Activated T-helper 9 cell treated with anti-CD3 and anti-CD28 coated beads, Interleukin-2, amount 50 U/mL, for 16 hours (primary cell): Measurements from ENCODE around the gene HHAT.

Experiments
- DNase-seq: peaks from one replicate; pipeline ENCODE4 v3.0.0-alpha.2; 2020; ENCODE audit warnings: low read depth

The HHAT gene

DNA sequence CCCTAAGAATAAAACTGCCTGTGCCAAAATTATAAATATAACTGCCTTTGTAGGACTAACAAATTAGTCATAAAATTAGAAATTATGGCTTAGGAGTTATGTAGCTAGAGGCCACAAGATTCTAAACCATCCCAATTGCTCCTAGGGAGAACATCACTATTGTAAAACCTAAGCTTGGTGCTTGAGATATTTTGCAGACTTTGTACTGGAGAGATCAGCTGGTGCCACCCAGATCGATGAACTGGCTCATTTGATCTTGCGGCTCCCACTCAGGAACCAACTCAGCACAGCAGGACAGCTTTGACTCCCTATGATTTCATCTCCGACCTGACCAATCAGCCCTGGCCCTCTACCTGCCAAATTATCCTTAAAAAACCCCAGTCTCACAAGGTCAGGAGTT is 30.6 kb downstream of the HHAT start:
- DNase-seq: no peak

DNA sequence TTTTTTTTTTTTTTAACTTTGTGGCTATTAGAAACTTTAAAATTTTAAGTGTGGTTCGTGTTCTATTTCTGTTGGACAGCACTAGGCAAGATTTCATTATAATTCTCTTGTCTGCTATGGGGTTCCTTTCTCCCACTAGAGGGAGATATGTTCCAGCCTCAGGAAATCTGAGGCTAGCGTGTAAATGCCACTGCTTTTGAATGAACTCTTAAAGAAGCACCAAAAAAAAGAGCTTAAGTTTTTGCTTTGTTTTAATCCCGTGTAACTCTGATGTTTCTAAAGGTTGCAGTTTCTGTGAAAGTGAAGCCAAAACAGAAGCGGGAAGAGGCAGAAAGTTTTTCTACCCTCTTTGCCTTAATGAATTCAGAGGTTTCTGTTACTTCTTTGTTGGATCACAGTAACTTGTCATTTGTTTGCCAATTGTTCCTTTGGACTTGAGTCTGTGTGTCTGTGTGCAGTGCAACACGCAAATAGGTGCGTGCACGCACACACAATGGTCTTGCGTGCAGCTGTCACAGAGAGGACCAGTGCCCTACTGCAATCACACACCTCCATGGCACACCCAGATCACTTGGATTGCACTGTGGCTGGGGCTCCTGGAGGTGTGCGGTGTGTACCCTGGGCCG is 32.3 kb downstream of the HHAT start:
- DNase-seq: no peak

DNA sequence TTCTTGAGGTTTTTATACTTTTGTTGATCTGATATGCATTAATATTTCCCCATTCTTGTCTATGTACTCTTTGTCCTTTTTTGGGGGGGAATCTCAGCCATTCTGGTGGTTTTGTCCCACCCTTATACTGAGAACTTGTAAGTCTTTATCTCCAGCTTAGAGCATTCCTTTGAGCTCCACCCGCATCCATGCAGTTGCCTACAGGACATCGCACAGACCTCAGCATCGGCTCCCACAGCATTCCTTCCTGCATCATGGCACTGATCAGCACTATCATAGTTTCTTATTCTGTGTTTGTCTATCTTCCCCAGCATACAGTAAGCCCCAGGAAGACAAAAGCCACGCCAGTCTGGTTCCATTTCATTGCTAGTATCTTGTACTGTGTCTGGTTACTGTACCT is 33.0 kb downstream of the HHAT start:
- DNase-seq: no peak

DNA sequence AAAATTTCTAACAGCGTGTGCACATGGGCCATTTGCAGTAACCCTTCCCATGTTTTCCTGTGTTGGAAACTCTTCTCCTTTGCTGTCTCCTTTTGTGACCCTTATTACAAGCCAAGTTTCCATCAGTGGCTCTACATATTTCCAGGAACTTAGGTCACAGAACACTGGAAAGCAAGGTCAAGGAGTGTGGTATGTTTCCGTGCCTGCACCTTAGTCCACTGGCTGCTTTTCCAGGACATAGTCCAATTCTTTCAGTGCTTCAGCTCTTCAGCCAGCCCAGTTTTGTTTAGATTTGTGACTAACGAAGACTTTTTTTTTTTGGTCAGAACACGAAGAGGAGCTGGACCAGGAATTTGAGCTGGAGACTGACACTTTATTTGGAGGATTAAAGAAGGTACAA is 33.8 kb downstream of the HHAT start:
- DNase-seq: no peak

DNA sequence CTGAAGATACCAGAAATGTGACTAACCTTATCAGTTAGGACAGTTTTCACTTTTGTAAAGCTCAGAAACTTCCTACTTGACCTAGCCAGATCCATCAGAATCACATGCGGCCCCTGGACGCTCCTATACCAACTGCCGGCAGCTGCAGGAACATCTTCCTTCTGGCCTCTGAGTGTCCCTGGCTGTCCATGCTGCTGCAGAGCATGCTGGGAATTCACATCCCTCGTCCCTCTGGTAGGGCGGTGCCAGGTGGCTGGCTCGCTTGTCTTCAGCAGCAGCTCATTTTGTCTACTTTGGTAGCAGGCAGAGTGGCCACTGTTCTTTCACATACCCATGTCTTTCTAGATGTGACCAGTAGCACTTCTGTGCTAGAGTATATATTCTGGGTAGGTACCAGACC is 34.4 kb downstream of the HHAT start:
- no peak for DNase-seq

DNA sequence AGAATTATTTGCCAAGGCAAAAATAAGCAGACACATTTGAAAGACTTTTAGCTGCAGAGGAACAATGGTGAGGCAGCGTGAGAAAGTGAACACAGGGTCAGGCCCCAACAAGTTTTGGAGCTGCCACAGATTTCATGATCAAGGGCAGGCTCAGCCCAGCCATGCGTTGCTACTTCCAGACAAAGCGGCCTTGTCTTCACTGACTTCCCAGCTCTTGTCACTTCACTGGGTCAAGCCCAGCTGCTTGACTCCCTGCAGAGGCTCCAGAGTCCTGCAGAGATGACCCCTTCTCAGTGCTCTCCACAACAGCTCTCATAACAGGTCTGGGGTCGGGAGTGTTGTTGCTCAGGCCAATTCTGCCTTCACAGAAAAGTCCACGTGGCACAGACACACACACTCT is 35.8 kb downstream of the HHAT start:
- DNase-seq: no peak

DNA sequence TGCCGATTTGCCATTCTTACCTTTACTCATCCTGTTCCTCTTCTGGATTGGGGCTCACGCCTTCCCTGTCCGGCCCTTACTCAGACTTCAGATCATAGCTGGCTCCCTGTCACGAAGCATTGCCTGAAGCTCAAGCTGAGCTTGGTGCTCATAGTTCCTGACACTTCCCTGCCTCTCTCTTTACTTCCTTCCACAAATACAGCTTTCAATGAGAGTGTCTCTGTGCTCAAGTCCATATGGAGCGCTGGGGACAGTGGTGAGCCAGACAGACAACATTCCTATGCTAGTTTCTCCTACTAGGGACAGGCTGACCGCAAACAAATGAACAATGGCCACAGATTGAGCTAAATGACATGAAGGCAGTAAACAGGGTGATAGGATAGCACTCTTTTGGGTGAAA is 38.1 kb downstream of the HHAT start:
- DNase-seq: no peak

DNA sequence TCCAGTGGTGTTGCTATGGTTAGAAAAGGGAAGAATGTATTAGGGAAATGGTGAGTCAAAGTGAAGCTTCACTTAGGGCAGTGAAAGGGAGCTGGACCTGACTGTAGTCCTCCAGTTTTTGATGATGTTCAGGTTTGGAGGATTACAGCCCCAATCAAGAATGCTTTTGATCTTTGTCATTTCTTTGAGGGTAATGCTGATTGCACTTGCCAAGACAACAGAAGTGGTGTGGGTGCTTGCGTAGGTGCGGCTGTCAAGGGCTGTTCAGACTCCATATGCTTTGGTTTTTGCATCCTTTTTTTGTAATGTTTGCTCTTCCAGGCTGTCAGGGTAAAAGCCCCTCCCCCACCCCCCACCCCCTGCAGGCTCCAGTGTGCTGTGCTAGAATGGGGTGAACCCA is 38.9 kb downstream of the HHAT start:
- DNase-seq: no peak

DNA sequence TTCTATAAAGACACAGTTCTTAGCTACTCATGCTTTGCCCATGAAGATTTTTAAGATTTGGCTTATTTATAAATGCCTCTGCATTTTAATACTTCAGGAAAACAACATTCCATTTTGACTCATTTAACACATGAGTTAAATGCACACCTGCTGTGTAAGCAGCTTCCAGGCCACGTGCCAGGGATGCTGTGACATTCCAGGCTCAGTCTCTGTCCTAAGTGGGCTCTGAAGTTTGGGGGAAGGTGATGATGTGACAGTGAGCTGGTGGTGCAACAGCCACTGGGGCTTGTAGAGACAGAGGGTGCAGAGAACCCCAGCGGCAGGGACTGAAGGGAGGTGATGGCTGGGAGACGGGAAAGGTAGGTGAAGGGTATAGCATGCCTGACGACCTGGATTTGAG is 40.7 kb downstream of the HHAT start:
- no peak for DNase-seq

DNA sequence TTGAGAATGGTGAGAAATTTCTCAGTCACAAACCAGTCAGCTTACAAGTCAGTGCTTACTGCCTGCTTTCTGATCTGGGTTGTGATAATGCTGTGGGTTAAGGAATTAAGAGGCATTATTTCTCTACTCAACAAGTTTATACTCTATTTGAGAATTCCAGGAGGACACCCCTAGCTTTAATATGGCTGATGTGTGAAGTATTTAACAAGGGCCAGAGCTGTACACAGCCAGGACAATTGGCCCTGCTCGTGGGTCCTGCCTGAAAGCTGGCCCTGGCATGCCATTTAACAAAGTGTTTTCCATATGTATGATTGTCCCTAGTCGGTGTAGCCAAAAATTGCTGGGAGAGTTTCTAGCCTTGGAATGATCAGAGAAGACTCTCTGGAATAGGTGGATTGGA is 43.2 kb downstream of the HHAT start:
- no peak for DNase-seq

DNA sequence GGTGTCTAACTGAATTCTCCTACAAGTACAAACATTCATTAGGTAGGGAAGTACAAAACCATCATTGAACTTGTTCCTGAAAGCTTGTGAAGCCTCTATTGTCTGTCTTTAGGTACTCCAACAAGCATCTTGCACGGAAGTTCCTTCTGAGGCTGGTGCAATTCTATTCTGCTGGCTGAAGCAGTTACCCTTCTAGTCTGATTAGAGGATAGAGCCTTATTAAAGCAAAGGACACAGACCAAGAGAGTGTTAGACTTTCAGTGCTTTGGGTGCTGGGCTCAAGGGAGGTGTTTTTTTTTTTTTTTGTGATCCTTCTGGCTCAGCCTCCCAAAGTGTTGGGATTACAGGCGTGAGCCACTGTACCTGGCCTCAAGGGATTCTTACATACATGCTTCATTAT is 43.8 kb downstream of the HHAT start:
- no peak for DNase-seq

DNA sequence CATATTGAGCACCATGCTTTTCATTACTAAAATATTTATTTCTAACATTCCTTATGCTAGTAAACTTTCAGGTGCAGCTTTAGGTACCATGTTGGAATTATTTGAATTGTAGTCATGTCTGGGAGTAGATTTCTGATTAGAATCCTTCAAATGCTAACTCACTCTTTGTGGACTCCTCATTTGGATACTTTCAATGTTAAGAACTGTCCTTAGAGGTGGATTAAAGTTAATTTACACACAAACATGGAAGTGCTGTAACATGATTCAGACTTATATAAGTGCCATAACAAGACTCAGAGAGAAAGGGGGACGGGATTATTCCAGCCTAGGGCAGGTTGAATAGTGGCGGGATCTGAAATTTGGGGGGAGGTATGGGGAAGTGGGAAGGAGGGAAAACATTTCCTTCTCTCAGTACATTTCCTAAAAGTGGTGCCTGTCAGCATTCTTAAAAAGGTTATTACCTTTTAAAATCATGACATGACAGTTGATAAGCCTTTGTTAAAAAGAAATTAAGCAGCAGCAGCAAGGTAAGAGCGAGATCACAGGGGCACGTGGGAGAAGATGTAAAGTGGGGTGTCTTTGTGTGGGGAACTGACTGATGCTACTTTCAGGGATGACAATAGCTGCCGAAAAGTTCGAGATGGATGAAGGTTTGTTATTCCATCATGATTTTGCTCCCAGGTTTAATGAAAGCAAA is 44.4 kb downstream of the HHAT start:
- no peak for DNase-seq

DNA sequence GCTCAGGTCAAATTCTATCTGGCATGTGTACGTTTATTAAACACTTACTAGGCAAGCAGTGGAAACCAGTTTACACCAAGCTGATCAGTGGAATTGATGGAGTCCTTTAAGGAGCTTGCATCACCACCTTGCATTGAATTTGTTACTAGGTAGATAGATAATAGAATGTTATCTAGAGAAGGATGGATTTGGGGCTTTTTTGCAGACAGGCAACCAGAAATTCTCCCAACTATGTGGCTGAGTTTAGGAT is 44.9 kb downstream of the HHAT start:
- no peak for DNase-seq

DNA sequence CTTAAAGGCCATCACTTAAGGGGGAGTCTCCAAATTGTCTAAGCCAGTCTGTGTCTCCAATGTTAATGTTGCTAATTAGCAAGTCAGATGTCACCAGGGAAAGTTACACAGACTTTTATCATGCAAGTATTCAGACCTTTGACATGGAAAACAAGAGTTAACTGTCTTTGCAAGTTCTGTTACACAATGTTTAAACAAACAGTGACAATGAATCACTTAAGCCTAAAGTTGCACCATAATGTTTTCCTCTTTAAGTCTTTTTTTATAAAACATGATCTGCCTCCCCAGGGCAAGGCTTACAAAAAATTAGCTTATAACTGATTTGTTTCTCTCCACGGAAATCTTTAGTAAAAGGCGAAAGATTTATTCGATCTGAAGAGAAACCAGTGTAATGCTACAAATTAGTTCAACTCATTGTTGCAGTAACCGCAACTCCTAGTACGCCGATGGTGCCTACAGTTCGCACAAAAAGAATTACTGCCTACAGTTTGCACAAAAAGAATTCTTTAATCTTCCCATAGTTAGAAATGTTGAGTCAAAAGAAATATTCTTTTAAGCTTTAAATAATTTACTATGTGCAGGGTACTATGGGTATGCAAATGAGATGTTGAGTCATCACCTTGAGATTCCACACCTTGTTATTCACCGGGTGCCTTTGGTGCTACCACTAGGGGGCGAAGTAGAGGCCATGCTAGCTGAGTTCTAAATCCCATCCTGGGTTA is 45.3 kb downstream of the HHAT start:
- peak; percentile 59 for DNase-seq

DNA sequence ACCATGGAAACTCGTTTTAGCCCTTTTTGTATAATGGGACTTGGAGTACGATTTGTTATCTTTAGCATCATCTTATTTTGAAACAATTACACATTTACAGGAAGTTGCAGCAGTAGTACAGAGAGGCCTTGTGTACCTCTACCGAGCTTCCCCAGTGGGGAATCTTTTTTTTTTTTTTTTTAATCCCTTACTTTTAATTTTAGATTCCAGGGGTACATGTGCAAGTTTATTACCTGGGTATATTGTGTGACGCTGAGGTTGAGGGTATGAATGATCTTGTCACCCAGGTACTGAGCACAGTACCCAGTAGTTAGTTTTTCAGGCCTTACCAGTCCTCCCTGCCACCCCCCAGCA is 45.9 kb downstream of the HHAT start:
- DNase-seq: no peak

DNA sequence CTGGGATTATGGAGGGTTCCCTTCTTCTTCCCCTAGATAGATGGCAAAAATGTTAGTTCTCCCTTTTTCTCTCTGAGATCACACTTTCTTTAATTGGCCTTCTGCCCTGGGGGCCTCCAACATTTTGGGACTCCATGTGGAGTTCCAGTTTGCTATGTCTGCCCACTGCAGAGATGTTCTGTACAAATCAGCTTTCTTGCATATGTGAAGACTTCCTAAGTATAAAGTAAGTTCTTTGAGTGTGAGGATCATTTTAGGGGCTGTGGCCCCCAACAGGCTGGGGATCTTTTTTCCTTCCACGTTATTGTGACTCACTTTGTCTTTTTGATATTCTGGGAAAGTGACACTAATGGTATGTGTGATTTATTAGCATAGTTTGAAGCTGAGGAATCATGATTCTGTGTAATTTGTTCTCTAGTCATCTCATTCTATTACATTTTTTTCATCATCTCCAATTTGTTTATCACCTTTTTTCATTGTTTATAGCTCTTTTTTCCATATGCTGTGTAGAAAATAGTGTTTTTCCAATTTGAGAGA is 48.2 kb downstream of the HHAT start:
- DNase-seq: no peak

DNA sequence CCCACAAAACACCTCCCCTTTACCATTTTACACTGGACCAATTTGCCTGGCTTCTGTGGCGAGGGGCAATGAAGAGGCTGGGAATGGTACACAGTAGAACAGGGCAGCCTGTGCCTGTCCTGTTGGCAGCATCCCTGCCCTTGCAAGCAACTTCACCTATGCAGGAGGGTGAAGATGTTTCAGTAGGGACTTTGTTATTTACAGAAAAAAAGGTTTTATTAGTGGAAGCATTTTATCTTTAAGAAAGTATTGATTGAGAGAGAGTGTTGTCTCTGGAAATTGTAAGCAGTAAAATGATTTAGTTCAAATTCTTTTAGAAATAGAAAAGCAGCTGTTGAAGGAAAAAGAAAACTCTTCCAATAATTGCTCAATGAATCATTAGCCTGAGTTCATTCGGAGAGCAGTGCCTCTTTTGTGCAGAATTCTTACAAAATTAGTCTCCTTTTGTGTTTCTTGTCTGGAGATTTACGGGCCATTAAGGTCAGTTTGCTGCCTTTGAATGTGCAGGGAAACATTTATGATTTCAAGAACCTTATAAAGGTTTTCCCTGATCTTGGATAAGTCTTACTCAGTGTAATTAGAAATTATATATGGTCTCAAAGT is 49.1 kb downstream of the HHAT start:
- DNase-seq: no peak

DNA sequence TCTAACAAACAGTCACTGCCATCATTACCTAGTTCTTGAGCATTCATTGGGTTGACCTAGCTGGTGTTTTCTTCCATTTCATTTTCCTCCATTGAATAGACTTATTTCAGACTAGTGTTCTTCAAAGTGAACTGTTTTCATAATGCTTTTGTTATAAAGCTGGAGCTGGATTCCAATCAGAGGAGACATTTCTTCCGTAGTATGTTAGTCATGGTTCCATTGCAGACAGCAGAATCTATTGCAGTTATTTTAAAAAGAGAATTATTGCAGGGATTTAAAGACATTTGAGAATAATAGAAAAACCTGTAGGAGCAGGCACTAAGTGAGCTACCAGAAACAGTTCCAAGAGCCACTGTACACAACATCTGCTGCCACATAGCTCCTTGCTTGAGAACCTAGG is 50.0 kb downstream of the HHAT start:
- DNase-seq: no peak

DNA sequence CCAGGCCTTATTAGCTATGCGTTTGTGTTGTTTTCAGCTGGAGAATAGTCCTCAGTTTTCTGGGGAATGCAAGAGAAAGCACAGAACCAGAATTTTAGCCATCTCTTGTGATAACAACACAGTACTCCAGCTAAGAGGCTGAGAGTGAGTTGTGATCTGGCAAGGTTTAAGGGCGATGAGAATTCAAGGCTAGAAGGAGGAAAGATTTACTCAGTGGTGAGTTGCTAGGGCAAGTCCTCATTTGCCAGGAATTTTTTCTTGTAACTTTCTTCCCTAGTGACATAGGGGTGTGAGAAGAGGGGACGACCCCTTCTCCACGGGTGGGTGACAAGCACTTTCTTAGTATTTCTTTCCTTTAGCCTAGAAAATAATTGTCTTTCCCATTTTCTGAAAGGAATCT is 53.2 kb downstream of the HHAT start:
- no peak for DNase-seq

DNA sequence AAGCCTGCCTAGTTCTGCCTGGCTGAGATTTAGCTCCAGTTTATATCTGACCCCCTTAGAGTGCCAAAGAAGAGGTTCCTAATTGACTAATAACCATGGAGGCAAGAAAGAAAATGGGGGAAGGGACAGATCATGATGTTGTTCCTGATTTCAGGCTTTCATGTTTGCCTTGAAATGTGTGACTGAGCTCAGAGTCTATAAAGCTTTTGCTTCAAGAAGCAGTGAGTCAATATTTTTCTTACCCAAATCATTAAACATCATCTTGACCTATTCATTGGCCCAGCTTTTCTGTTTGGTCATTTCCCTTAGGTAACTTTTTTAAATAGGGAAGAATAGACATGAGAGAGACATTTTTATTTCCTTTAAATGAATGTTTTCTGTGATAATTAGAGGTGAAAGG is 55.9 kb downstream of the HHAT start:
- no peak for DNase-seq

DNA sequence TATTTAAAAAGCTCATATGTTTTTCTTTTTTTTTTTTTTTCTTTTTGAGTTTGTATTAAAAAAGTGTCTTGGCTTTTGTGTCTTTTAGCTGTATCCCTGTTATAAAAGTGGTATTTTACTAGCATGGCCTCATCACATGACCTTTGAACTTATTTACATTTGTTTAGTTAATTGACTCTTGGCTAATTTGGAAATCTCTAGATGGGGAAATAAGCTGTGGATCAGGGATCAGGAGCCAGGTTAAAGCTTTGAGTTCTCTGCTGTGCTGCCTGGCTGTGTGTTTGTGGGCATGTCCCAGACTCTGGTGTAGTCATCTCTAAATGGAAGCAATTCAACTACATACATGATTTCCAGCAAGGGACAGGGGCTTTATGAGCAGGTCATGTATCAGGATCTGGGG is 56.5 kb downstream of the HHAT start:
- DNase-seq: no peak

DNA sequence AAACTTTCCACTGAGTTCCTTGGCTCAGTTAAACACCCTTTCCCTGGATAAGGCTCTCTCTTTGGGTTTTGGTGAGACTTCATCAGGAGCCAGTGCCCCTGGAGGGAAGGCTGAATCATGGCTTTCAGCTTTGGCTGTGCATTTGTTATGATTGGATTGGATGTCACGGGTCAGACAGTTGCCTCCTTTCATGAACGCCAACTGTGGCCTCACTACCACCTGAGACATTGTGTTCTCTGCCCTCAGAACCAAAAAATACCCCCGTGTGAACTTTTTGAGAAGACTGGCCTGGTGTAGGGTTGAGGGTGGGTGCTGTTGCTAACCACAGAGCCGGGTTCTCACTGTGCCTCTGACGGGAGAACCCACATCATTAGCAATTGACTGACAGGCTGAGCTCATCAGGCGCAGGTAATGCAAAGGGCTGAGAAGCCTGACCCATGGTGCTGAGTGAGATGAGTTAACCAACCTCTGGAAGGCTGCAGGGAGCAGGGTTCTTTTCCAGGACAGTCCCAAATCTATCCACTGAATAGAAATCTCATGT is 65.6 kb downstream of the HHAT start:
- DNase-seq: no peak

DNA sequence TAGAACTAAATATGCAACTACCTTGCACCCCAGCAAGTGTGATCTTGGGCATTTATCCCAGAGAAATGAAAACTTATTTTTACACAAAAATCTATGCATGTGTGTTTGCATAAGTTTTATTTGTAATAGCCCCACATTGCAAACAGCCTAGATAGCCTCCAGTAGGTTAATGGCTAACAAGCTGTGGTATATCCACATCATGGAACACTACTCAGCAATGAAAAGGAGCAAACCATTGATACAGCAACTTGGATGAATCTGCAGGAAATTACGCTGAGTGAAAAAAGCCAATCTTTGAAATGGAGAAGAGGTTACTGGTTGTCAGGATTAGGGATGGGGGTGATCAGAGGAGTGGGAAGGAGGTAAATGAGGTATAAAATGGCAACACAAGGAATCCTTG is 67.8 kb downstream of the HHAT start:
- no peak for DNase-seq
